SK-N-SH (cell line): ENCODE measurements around the gene PSMD9. TPM values are rescaled to one million over a fixed set of nuclear protein-coding genes. Genes with fewer than 3 reads are reported as not detected.

ENCODE experiments used
- CTCF ChIA-PET: fragments of 300-600, 350-600 bp; formaldehyde crosslinking; extraction: SDS; loops from one replicate; lab custom pipeline; 2021; lab: Yijun Ruan, JAX
- POLR2A ChIA-PET: fragments of 350-600 bp; sonication (Branson Sonifier 250); formaldehyde crosslinking; extraction: SDS; loops from one replicate; lab custom pipeline; 2020; ENCODE audit warnings: antibody characterized with exemption, inconsistent platforms; lab: Yijun Ruan, JAX
- DNase-seq: peaks from one replicate; pipeline ENCODE4 v3.0.0; 2012
- H2AFZ ChIP-seq: fragments of 200-600 bp; sonication (generic); 2 replicates; pipeline ENCODE4 v1.8.1; 2016; ENCODE audit warnings: antibody characterized with exemption, mild to moderate bottlenecking, low read depth
- H3F3A ChIP-seq: fragments of 200-600 bp; sonication (generic); replicated peaks from 2 replicates; pipeline ENCODE3; 2016; ENCODE audit warnings: antibody characterized with exemption, mild to moderate bottlenecking; ENCODE audit not compliant: insufficient read depth
- H3K27ac ChIP-seq, 2 experiments: fragments of 200-500 bp in 1 of 2; fragments of 200-600 bp in 1 of 2; sonication (Bioruptor generic) in 1 of 2; sonication (generic), shearing (Covaris generic) in 1 of 2; 2 replicates each; pipeline versions ENCODE4 v1.5.1 to v1.6.1; 2014 to 2016; ENCODE audit warnings: low read depth in 2 of 2, inconsistent platforms in 1 of 2, low read length in 1 of 2, mild to moderate bottlenecking in 1 of 2, mixed read lengths in 1 of 2
- H3K27me3 ChIP-seq: fragments of 200-600 bp; sonication (generic), shearing (Covaris generic); 2 replicates; pipeline ENCODE4 v1.6.1; 2016; ENCODE audit warnings: mixed run types; ENCODE audit not compliant: insufficient read depth
- H3K36me3 ChIP-seq, 2 experiments: fragments of 200-500 bp in 1 of 2; fragments of 200-600 bp in 1 of 2; sonication (Bioruptor generic) in 1 of 2; sonication (generic) in 1 of 2; replicated peaks in 1 of 2; 2 replicates each; pipeline versions ENCODE3 to v1.5.1; 2014 to 2016; ENCODE audit warnings: low read length in 1 of 2, mild to moderate bottlenecking in 1 of 2; ENCODE audit not compliant: insufficient read depth in 2 of 2, control insufficient read depth in 1 of 2
- H3K4me1 ChIP-seq, 2 experiments: fragments of 200-500 bp in 1 of 2; fragments of 200-600 bp in 1 of 2; sonication (Bioruptor generic) in 1 of 2; sonication (generic), shearing (Covaris generic) in 1 of 2; 2 replicates each; pipeline versions ENCODE4 v1.5.1 to v1.6.1; 2014 to 2016; ENCODE audit warnings: low read depth in 1 of 2, low read length in 1 of 2, mixed run types in 1 of 2; ENCODE audit not compliant: insufficient read depth in 2 of 2, control insufficient read depth in 1 of 2
- H3K4me2 ChIP-seq: fragments of 200-600 bp; sonication (generic), shearing (Covaris generic); 2 replicates; pipeline ENCODE4 v1.6.1; 2017; ENCODE audit warnings: mixed run types
- H3K4me3 ChIP-seq, 2 experiments: fragments of 200-500 bp in 1 of 2; fragments of 200-600 bp in 1 of 2; sonication (Bioruptor generic) in 1 of 2; sonication (generic), shearing (Covaris generic) in 1 of 2; 2 replicates each; pipeline versions ENCODE4 v1.5.1 to v1.8.1; 2014 to 2016; ENCODE audit warnings: low read depth in 2 of 2, inconsistent platforms in 1 of 2, low read length in 1 of 2, mild to moderate bottlenecking in 1 of 2, mixed read lengths in 1 of 2, moderate library complexity in 1 of 2
- H3K79me2 ChIP-seq: fragments of 200-600 bp; sonication (generic); 2 replicates; pipeline ENCODE4 v1.8.1; 2017; ENCODE audit warnings: mild to moderate bottlenecking; ENCODE audit not compliant: insufficient read depth
- H3K9ac ChIP-seq: fragments of 200-600 bp; sonication (generic); 2 replicates; pipeline ENCODE4 v1.6.1; 2017; ENCODE audit warnings: mixed run types
- H3K9me2 ChIP-seq: fragments of 200-600 bp; sonication (generic); 2 replicates; pipeline ENCODE4 v1.6.1; 2017; ENCODE audit warnings: mixed run types
- H3K9me3 ChIP-seq: fragments of 200-600 bp; sonication (generic); 2 replicates; pipeline ENCODE4 v1.6.1; 2017; ENCODE audit warnings: mixed run types, mild to moderate bottlenecking, moderate library complexity
- H4K20me1 ChIP-seq: fragments of 200-600 bp; sonication (generic); 2 replicates; pipeline ENCODE4 v1.6.1; 2017; ENCODE audit warnings: mild to moderate bottlenecking, mixed run types; ENCODE audit not compliant: insufficient read depth
- CTCF ChIP-seq: fragments of 200-600 bp; sonication (generic); IDR thresholded peaks from 2 replicates; pipeline ENCODE4 v1.6.1; 2017; ENCODE audit warnings: antibody characterized with exemption, mild to moderate bottlenecking, moderate library complexity
- EP300 ChIP-seq, 2 experiments: IDR thresholded peaks; 2 replicates each; pipeline versions ENCODE4 v1.4.0 to v1.6.1; 2012; ENCODE audit warnings: borderline replicate concordance in 1 of 2, low read depth in 1 of 2, low read length in 1 of 2
- EZH2phosphoT487 ChIP-seq: fragments of 200-600 bp; sonication (generic); IDR thresholded peaks from 2 replicates; pipeline ENCODE4 v1.6.1; 2017; ENCODE audit warnings: low read depth, mixed run types, mild to moderate bottlenecking, antibody characterized with exemption, moderate library complexity, borderline replicate concordance
- FOSL2 ChIP-seq: IDR thresholded peaks from 2 replicates; pipeline ENCODE4 v1.4.0; 2012; ENCODE audit warnings: low read depth, mild to moderate bottlenecking, moderate library complexity, borderline replicate concordance
- FOXJ3 ChIP-seq: sonication (generic); formaldehyde crosslinking; IDR thresholded peaks from 2 replicates; pipeline ENCODE4 v1.5.1; 2020; ENCODE audit warnings: mild to moderate bottlenecking, missing genetic modification reagents
- FOXM1 ChIP-seq: IDR thresholded peaks from 2 replicates; pipeline ENCODE4 v1.4.0; 2012; ENCODE audit warnings: low read depth, mild to moderate bottlenecking
- GABPA ChIP-seq: IDR thresholded peaks from 2 replicates; pipeline ENCODE4 v1.4.0; 2012; ENCODE audit warnings: low read depth, mild to moderate bottlenecking
- IRF3 ChIP-seq: fragments of 150-350 bp; IDR thresholded peaks from 2 replicates; pipeline ENCODE4 v1.6.1; 2016; ENCODE audit warnings: mild to moderate bottlenecking, low read depth, low read length
- JUND ChIP-seq: IDR thresholded peaks from 2 replicates; pipeline ENCODE4 v1.4.0; 2012
- MAX ChIP-seq: IDR thresholded peaks from 2 replicates; pipeline ENCODE4 v1.4.0; 2012; ENCODE audit warnings: low read depth
- MXI1 ChIP-seq: IDR thresholded peaks from 2 replicates; pipeline ENCODE4 v1.6.1; 2012; ENCODE audit warnings: mild to moderate bottlenecking, low read depth, low read length, improper control_type of control experiment
- NFIC ChIP-seq: IDR thresholded peaks from 2 replicates; pipeline ENCODE4 v1.4.0; 2012; ENCODE audit warnings: borderline replicate concordance
- NRF1 ChIP-seq: IDR thresholded peaks from 2 replicates; pipeline ENCODE4 v1.6.1; 2012; ENCODE audit warnings: low read depth, mild to moderate bottlenecking, low read length
- PBX3 ChIP-seq: IDR thresholded peaks from 2 replicates; pipeline ENCODE4; 2012
- POLR2AphosphoS5 ChIP-seq: IDR thresholded peaks from 2 replicates; pipeline ENCODE4 v1.6.1; 2012; ENCODE audit warnings: low read depth, low read length
- RAD21 ChIP-seq: IDR thresholded peaks from 2 replicates; pipeline ENCODE4 v1.6.1; 2012; ENCODE audit warnings: mild to moderate bottlenecking, low read length
- SIN3A ChIP-seq: IDR thresholded peaks from 2 replicates; pipeline ENCODE4 v1.6.1; 2012; ENCODE audit warnings: low read depth, mild to moderate bottlenecking, low read length, moderate library complexity, borderline replicate concordance
- SMC3 ChIP-seq: IDR thresholded peaks from 2 replicates; pipeline ENCODE4 v1.6.1; 2012; ENCODE audit warnings: low read depth, low read length, improper control_type of control experiment
- TCF12 ChIP-seq: IDR thresholded peaks from 2 replicates; pipeline ENCODE4 v1.4.0; 2012
- TEAD4 ChIP-seq: IDR thresholded peaks from 2 replicates; pipeline ENCODE4 v1.4.0; 2012; ENCODE audit warnings: mild to moderate bottlenecking, borderline replicate concordance; ENCODE audit not compliant: insufficient read depth
- USF2 ChIP-seq: fragments of 150-350 bp; IDR thresholded peaks from 2 replicates; pipeline ENCODE4 v1.6.1; 2017; ENCODE audit warnings: antibody characterized with exemption, low read length, low read depth, borderline replicate concordance
- ZBTB33 ChIP-seq: IDR thresholded peaks from 2 replicates; pipeline ENCODE4 v1.4.0; 2012; ENCODE audit warnings: low read depth, borderline replicate concordance
- WGBS: methylation state at CpG from one replicate; pipeline ENCODE4 v1.1.6; 2017; ENCODE audit warnings: low lambda C conversion rate; 5-methylcytosine and 5-hydroxymethylcytosine counted together
- polyA plus RNA-seq, 3 experiments: library from polyadenylated mRNA; depleted of rRNA; stranded (reverse); fragments of >200 nt; gene quantifications; 2 replicates each; pipeline ENCODE4 v1.2.3, GENCODE V29; 2012

The PSMD9 gene
- polyA plus RNA-seq, 1 of the 3 experiments (the other 2 are of a cell fraction), result 227 TPM

- TF ChIP-seq EP300 (IDR thresholded peaks at IDR 0.05; ENCODE audit: borderline replicate concordance in 1 of 2, low read depth in 1 of 2, low read length in 1 of 2) (no peak), SIN3A (no peak), IRF3 (no peak), USF2 (no peak), SMC3 (no peak)
- TF ChIP-seq, all 33 proteins: peak for 0
These were observed 51.6 kb downstream of the PSMD9 start (continued) for GRCh38 chr12:121939992-121940766.

GRCh38 chr12:121942145-121942718 lies 53.6 kb downstream of the PSMD9 start:
- H3K27ac ChIP-seq, result peak overlapping the region in 1 of 2 experiments; percentile 85; a peak in 2 of 4 replicates

More at GRCh38 chr12:121942145-121942718, 53.6 kb downstream of the PSMD9 start:
- POLR2A ChIA-PET, result no interaction called here
- Histone ChIP-seq H3K4me2 (no peak overlapping the region), H3K9me2 (no peaks in the 10 kb centered on the region), H3K4me1 (peaks cover 0 to 4% of the 10 kb centered on the region in 2 experiments; a peak in 1 of 4 replicates), H3K9ac (peak overlapping the region; percentile 41), H3K4me3 (no peak overlapping the region), H3K79me2 (no peaks in the 10 kb centered on the region), H3K27me3 (no peaks in the 10 kb centered on the region), H2AFZ (no peak overlapping the region), H3K36me3 (peaks cover 0 to 33% of the 10 kb centered on the region in 2 experiments), H4K20me1 (no peaks in the 10 kb centered on the region), H3F3A (peaks cover 7% of the 10 kb centered on the region), H3K9me3 (no peaks in the 10 kb centered on the region)
- WGBS, result 68% methylated on average over 12 of the region's 15 CpGs
- TF ChIP-seq TEAD4 (peak; percentile 90), NFIC (peak; percentile 75), PBX3 (peak; percentile 94), EP300 (IDR thresholded peaks at IDR 0.05; ENCODE audit: borderline replicate concordance in 1 of 2, low read depth in 1 of 2, low read length in 1 of 2) (peak; percentile 34 to 98; a peak in 3 of 4 replicates), NRF1 (no peak), MAX (peak; percentile 82), FOSL2 (peak; percentile 93), POLR2AphosphoS5 (peak; percentile 62; the same call in 1 of the 2 replicates), FOXM1 (peak; percentile 94), JUND (peak; percentile 94), FOXJ3 (no peak), RAD21 (no peak), TCF12 (peak; percentile 98), ZBTB33 (peak; percentile 54; the same call in 1 of the 2 replicates), EZH2phosphoT487 (no peak), GABPA (no peak), CTCF (no peak), MXI1 (no peak)
- CTCF ChIA-PET, result no interaction called here
- DNase-seq, result no peak
